Eye (tissue), 1 donor: ENCODE measurements around the gene SPRTN.

Source experiments
- DNase-seq: peaks from one replicate; pipeline ENCODE4 v3.0.0-alpha.2; 2015

The SPRTN gene

DNA sequence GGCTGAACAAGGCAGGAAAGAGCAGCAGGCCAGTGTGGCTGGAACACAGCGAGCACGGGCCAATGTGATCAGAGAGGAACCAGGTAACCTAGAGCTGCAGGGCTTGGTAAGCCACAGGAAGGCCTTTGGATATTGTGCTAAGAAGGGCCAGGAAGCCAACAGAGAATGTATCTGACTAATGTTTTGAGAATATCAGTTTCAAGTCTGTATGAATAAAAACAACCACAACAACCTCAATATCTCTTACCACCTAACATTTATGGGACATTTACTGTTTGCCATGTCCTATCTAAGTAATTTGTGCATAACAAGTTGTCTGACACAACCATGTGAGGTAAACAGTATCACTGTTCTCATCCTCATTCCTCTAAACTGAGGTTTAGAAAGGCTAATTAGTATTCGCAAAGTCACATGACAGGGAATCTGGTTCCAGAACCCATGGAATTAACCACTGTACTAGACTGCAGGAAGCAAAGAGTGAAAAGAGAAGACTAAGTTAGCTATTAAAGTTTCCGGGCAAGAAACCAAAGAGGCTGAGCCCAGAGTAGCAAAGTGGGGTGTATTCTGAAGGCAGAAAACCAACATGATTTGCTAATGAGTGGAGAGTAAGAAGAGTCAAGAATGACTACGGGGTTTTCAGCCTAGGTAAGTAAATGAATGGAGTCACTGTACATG, 38.9 kb downstream of the SPRTN start:
- no peak for DNase-seq

DNA sequence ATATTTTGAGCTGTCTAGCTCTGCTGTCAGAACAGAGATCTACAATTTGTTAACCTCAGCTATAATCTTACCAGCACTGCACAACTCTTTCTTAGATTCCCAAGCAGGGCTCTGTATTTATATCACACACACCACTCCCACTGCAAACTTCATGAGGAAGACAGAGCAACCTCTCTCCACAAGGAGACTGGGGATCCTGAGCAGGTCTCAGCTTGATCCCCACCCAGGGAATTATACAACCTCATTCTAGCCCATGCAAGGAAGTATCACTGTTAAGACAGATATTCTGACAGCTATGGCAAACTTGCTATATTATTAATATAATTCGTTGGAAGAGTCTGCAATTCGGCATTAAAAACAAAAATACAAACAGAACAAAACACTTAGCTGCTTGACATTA, 43.6 kb downstream of the SPRTN start:
- DNase-seq = no peak

DNA sequence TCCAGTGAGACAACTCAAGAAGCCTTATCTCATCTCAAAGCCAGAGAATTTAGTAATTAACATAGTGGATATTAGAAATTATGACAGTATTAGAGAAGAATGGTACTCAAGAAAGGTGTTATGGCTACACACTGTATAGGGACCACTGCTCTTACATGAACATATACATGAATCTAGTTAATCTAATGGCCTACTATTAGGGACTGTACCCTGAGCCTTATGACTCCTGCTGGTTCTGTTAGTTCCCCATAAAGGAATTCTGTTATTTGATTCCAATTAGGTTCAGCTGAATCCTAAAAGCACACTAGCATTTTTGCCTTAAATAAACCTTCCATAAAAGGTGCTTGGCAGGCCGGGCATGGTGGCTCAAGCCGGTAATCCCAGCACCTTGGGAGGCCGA, 44.3 kb downstream of the SPRTN start:
- no peak for DNase-seq

DNA sequence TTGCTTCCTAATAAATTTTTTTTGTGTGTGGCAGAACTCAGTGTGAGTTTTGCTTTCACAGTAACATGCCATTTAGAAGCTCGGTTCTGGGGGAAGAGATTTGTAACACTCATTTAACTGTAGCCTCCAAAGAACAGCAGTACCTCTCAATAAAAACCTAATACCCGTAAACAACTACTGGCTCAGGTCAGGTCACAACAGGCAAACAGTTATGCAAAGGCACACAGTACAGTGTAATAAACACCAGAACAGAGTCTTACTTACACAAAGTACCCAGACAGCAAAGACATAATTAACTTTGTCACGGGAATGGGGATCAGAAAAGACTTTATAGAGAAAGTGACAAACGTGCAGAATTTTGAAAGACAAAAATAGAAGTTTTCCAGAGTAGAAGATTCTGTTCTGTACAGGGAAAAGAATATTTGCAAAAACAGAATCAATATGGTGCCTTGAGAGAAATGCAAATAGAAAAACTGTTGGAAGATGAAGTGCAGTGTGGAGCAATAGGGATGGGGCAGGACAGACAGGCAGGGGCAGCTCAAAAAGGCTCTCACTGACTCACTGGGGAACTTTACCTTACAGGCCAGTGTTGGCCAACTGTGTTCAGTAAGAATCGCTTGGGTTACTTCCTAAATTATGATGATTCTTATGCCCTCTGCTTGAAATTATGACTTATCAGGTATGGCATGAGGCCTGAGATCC, 45.2 kb downstream of the SPRTN start:
- DNase-seq = no peak

DNA sequence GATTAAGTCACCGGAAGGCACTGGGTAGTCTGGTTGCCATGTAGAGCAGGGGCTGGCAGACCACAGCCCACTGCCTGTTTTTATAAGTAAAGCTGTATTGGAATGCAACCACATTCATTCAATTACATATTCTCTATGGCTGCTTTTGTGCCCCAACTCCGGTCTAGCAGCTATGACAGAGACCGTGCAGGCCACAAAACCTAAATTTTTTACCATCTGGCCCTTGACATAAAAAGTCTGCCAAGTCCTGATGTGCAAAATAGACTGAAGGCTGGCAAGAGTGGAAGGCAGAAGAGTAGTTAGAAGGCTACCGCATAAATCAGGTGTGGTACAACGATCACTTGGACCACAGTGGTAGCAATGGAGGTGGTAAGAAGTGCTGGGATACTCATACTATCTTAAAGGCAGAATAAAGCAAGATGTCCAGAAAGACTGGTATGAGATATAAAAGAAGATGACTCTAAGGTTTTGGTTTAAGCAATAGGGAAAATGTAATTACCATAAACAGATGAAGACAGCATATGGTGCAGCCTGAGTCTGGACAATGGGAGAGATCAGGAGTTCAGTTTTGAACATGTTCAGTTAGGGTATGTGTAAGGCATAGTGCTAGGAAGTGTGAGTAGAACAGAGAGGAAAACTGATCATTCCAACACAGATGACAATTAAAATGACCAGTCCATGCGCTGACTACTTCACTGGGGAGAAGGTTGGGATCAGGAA, 46.8 kb downstream of the SPRTN start:
- no peak for DNase-seq

DNA sequence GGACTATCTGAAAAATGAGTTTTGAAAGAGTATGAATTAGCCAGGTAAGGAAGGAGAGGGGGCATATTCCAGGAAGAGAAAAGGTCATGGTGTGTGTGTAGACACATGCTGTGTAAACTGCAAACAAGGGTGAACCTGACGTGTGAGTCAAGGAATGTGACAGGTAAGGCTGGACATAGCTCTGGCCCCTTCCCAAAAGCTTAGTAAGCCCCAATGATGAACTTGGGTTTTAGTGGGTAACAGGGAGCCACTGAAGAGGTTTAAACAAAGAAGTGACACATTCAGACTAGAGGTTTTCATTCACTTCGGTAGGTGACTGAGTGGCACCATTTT, 47.3 kb downstream of the SPRTN start:
- no peak for DNase-seq

DNA sequence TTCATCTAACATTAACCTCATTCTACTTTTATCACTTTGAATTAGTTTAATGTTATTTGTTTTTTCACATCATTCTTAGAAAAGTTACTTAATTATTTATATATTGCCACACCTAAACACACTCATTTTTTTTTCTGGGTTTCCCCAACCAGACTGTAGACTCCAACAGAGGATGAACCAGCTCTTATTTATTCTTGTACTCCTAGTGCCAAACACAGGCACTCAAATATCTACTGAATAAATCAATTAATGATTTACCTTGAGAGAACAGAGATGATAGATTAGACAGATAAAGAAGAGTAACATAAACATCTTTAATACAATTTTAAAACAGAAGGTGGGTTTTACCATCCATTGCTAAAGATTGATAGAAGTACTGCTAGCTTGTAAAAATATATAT, 48.4 kb downstream of the SPRTN start:
- no peak for DNase-seq

DNA sequence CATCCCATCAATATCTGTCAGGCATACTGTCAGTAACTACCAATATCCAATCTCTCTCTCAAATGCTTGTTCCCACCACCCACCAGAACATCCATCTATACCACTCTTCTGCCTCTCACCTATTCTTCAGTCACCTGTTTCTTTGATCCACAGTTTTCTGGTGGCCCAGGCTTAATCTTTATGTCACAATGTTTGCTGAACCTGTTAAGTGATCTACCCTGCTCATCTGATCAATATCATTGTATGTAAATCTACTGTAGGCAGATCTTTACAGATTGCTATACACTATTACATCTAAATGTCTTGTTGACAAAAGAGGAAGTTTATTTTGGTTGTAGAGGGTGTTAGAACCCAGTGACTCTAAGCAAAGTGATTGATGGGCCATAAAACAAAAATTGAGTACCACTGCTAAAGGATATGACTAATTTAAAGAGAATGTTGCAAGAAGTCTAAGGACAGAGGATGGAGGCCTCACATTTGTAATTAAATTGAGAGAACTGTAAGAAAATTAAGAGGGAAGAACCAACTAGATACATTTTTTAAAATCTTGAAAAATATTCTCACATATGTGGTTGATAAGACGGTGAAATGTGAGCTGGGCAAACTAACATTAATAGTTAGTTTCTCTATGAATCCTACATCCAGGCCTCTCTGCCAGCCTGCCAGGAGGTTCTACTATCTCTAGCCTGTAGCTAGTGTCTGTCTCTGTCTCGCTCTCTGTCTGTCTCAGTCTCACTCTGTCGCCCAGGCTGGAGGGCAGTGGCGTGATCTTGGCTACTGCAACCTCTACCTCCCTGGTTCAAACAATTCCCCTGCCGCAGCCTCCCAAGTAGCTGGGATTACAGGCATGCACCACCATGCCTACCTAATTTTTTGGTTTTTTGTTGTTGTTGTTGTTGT, 49.9 kb downstream of the SPRTN start:
- no peak for DNase-seq

DNA sequence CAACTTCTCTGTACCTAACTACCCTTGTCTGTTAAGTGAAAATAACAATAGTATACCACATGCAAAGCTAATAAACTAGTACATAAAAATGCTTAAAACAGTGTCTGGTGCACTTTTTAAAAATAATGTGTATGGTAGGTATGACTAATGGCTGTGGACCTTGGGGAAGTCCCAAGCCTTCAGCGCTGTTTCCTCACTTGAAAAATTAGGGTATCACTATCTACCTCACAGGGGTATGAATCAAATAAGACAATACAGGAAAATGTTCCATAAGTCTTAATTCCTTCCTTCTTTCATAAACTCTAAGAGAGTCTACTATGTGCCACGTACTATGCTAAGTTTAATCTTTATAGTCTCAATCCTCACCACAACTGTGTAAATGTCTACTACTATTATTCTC, 52.0 kb downstream of the SPRTN start:
- DNase-seq = no peak

DNA sequence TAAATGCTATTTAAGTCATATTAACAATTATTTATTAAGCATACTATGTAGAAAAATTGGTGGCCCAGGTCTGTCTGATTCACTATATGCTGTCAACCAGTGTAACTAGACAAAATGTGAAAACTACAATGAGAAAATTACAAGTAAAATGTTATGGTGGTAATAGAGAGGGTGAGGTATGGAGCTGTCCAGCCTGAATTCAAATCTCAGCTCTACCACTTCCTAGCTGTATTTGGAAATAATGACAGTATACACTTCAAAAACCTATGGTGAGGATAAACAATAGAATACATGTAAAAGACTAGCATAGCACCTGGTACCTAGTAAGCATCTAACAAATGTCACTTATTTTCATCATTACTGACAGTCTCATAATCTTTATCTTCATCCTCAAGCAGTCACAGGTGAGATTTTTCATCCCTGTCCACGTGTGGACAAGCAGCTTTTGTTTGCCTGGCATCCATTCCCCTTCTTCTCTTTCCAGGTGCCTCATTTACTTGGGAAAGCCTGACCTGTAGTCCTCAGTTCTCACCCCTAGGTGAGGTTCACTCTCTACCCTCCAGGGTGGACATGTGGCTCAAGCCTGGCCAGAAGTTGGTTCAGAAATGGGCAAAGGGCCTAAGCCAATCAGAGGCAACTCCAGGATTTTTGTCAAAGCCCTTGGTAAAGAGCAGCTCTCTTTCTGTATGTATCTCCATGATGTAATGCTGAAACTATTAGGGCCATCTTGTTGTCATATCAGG, 54.5 kb downstream of the SPRTN start:
- DNase-seq = no peak

DNA sequence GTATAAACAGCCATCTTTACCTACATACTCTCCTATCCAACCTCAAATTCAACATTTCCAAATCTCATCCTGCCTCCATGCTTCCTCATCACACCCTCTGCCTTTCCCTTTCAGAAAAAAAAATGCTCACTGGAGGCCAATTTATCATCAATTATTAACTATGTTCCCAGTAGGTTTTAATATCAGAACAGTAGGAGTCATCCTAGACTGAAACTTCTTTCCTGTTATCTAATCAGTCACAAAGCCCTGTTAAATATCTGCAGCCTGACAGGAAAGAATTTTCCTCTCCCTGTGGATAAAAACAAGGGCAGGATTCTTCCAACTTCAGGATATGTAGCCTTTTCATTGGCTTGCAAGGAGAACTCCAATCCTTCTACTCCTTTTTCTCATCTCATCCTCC, 55.6 kb downstream of the SPRTN start:
- no peak for DNase-seq

DNA sequence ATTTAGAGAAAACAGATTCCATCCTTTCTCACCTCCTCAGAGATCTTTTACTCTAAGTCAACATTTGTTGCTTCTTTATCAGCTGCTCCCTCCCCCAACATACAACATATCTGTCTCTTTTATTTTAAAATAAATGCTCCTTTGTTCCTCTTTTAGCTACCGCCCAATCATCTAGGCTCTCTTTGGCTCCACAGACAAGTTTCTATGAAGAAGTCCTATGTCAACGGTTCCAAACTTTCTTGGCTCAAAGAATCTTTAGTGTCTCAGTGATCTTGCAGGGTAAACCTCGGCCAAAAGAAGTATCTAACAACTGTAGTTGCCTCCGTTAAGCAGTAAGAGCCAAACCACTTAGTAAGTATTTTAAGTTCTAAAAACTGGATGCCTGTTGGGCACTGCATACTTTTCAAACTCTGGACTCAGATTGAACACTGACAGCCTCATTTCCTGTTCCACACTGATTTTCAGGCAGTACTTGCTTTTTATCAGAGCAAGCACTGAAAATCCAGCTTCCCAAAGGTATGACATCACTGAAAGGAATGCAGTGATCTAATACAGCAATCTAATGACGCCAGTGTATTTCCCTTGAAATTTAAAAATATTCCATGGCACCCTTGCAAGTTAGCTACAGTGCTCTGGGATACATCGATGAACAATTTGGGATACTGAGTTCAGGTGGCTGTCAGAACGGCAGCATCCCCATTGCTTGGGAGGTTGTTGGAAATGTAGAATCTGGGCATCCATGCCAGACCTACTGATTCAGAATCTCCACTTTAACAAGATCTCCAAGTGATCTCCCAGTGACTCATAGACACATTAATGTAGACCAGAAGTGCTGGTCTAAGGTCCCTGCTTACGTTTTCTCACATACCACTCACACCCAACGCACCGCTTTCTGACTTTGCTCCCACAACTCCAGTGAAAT, 57.2 kb downstream of the SPRTN start:
- DNase-seq = peak; percentile 63

DNA sequence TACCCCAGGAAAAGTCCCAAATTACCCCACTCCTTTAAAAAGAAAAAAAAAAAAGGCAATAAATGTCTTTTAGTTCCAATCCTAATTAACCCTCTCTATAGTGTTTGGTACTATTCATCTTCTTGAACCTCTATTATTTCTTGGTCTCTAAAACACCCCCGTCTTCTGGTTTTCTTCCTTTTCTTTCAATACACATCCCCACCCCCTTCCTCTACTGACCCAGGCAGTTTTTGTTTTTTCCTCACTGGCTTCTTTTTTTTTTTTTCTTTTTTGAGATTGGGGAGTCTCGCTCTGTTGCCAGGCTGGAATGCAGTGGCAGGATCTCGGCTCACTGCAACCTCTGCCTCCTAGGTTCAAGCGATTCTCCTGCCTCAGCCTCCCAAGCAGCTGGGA, 57.9 kb downstream of the SPRTN start:
- no peak for DNase-seq

DNA sequence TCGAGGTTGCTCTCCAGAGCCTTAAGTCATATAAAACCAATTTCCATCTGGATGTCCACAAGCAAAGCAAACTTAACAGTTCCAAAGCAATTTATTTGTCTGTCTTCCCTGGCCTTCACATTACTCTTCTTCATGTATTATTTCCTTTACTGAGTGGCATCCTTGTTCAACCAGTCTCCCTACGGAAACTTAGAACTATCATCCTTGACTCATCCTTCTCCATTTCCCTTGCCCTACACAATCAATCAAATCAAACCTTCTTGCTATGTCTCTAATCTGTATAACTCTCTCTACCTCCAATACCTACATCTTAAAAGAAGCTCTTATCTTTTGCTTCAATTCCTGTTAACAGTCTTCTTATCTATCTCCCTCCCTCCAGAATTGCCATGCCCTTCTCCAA, 58.5 kb downstream of the SPRTN start:
- DNase-seq = no peak

DNA sequence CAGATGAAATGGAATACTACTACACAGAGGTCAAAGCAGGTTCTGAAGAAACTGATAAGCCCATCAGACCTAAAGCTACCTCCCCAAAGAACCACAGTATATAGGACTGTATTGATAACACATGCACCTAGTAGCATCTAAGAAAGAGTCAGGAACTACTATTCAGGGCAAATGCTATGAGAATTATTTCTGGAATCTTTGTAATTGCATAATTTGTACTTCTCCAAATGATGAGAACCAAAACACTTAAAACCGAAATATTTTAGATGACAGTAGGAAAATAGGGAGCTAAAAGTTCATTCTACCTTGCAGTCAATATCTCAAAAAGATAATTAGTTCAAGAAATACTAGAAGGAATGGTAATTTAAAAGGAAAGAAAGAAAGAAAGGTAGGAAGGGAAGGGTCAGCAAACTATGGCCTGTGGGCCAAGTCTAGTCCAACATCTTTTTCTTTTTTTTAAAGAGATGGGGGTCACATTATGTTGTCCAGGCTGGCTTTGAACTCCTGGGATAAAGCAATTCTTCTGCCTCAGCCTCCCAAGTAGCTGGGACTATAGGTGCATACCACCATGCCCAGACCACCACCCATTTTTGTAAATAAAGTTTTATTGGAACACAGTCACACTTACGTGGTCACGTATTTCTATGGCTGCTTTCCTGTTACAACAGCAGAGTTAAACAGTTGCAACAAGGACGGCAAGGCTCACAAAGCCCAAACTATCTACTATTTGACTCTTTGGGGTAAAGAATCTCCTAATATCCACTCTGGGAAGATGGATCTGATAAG, 60.0 kb downstream of the SPRTN start:
- no peak for DNase-seq

DNA sequence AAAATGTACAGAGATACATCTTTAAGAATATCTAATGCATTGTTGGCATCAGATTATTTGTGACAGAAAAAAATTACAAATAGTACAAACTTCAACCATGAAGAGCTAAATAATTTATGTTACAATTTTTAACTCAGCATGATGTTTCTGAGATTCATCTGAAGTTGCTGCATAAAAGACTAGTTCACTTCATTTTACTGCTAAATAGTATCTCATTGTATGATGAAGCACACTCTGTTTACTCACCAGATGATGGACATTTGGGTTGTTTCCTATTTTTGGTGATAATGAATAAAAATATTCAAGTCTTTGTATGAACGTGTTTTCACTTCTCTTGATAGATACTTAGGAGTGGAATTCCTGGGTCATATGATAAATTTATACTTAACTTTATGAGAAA, 63.4 kb downstream of the SPRTN start:
- DNase-seq = no peak

DNA sequence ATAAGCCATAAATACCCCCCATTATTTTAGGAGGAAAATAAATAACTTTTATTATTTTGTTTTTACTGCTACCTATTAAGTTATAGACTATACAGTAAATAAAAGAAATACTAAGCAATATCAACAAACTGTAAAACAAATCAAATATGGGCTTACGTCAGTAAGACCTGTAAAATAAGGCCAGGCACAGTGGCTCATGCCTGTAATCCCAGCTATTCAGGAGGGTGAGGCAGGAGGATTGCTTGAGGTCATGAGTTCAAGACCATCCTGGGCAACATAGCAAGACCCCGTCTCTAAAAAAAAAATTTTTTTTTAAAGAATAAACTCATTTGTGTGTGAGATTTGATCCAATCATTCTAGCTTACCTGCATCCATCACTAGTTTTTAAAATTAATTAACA, 66.2 kb downstream of the SPRTN start:
- no peak for DNase-seq
